ENCODE measurements around the gene MRPL20. TPM values are rescaled to one million over a fixed set of nuclear protein-coding genes. Genes with fewer than 3 reads are reported as not detected.

The MRPL20 gene
- total RNA-seq, 1 donor from 2014 or later = 108 TPM

GRCh38 chr1:1361982-1362423 lies 45.1 kb downstream of the MRPL20 start:
- Mint-ChIP-seq H3K4me3 (peak overlapping the region; percentile 61), H3K27ac (peak overlapping the region; percentile 71), H3K4me1 (ENCODE audit: unreplicated experiment) (peaks cover 20% of the 10 kb centered on the region), H3K36me3 (no peaks in the 10 kb centered on the region), H3K9me3 (no peaks in the 10 kb centered on the region), H3K27me3 (no peaks in the 10 kb centered on the region)
- no peak for DNase-seq (ENCODE audit: extremely low spot score, unreplicated experiment)
- no peak for TF ChIP-seq CTCF (conservative IDR thresholded peaks at IDR 0.05)

DNA sequence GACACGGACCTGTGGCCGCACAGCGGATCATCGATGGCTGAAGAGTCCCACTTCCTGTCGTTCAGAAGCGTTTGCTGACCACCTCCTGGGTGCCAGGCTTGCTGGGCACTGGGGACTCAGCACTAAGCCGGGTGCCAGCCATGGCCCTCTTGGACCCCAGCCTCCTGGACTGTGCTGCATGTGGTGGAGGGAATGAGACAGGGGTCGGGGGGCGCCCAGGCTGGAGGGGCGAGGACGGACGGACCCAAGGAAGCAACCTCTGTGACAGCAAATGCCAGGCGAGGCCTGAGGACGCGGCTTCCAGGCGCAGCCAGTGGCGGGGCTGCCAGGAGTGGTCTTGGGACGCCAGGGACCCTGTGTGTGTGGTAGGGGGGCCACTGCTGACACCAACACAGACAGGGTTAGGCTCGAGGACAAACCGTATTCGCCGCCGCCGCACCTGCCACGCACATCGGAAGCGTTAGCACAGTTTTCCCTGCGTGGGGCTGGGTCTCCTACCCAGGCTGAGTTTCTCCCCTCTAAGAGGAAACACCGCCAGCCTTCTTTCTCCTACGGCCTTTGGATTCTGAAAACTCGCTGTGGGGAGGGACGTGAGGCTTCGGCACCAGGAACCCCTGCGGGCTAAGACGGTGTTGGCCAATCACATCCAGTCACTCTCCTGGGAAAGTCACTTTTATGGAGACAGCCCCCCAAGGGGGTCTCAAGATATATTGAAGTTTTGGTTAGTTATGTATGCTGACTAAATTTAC lies 45.7 kb downstream of the MRPL20 start:
- no peak for DNase-seq (ENCODE audit: extremely low spot score, unreplicated experiment)
- Mint-ChIP-seq H3K27me3 (no peaks in the 10 kb centered on the region), H3K9me3 (no peaks in the 10 kb centered on the region), H3K4me1 (ENCODE audit: unreplicated experiment) (peaks cover 20% of the 10 kb centered on the region), H3K36me3 (no peaks in the 10 kb centered on the region), H3K27ac (peak overlapping the region; percentile 73), H3K4me3 (peak overlapping the region; percentile 13)
- TF ChIP-seq CTCF (conservative IDR thresholded peaks at IDR 0.05) = no peak

GRCh38 chr1:1360506-1361169 lies 46.5 kb downstream of the MRPL20 start:
- Mint-ChIP-seq H3K36me3 (no peaks in the 10 kb centered on the region), H3K27me3 (no peaks in the 10 kb centered on the region), H3K4me1 (ENCODE audit: unreplicated experiment) (peaks cover 20% of the 10 kb centered on the region), H3K27ac (peak overlapping the region; percentile 73), H3K9me3 (no peaks in the 10 kb centered on the region), H3K4me3 (peak overlapping the region; percentile 13)
- no peak for TF ChIP-seq CTCF (conservative IDR thresholded peaks at IDR 0.05)
- no peak for DNase-seq (ENCODE audit: extremely low spot score, unreplicated experiment)

GRCh38 chr1:1359664-1360468 lies 47.2 kb downstream of the MRPL20 start:
- peaks cover 20% of the 10 kb centered on the region for H3K4me1 Mint-ChIP-seq (ENCODE audit: unreplicated experiment)
- peak overlapping the region; percentile 80 for H3K27ac Mint-ChIP-seq
- no peaks in the 10 kb centered on the region for H3K9me3 Mint-ChIP-seq
- H3K36me3 Mint-ChIP-seq = no peaks in the 10 kb centered on the region
- TF ChIP-seq CTCF (conservative IDR thresholded peaks at IDR 0.05) = no peak
- DNase-seq (ENCODE audit: extremely low spot score, unreplicated experiment) = no peak
- H3K4me3 Mint-ChIP-seq = peak overlapping the region; percentile 80
- no peaks in the 10 kb centered on the region for H3K27me3 Mint-ChIP-seq

DNA sequence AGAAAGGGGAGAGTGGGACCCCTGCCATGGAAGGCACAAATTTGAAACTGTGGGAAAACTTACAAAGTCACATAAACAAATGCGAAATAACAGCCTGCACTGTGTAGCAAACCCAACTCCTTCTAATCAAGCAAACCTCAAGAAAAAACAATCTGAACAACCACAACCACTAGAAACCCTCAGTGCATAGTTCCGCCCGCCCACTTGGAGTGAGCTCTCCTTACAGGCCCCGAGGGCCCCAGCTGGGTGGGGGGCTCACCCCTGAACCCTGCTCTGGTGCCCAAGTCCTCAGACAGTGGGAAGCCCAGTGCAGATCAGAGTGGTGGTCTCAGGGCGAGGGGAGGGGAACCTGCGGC lies 47.8 kb downstream of the MRPL20 start:
- Mint-ChIP-seq H3K4me3 (peak overlapping the region; percentile 80), H3K9me3 (no peaks in the 10 kb centered on the region), H3K27ac (peak overlapping the region; percentile 80), H3K36me3 (no peaks in the 10 kb centered on the region), H3K4me1 (ENCODE audit: unreplicated experiment) (peaks cover 20% of the 10 kb centered on the region), H3K27me3 (no peaks in the 10 kb centered on the region)
- DNase-seq (ENCODE audit: extremely low spot score, unreplicated experiment) = no peak
- TF ChIP-seq CTCF (conservative IDR thresholded peaks at IDR 0.05) = no peak
